Gastroesophageal sphincter (tissue), 4 donors: ENCODE data around the gene TEX38. TPM values are rescaled to one million over a fixed set of nuclear protein-coding genes. Genes with fewer than 3 reads are reported as not detected.
"Not testable (repeated sequence)": the region's sequence is repeated elsewhere in the genome, so short reads cannot be mapped to it uniquely, and the experiment has no call there.

Source experiments
- ATAC-seq: fragments of 150-250 bp; one replicate; pipeline ENCODE4 v1.9.1; 2016; ENCODE audit warnings: mild to moderate bottlenecking, moderate library complexity
- H3K27ac ChIP-seq, 4 donors: fragments of 200-600 bp; sonication (generic) in 3 of 4; 1 replicate in 3 of 4; 2 replicates in 1 of 4; pipeline ENCODE4 v1.5.1; 2016 to 2019
- H3K27me3 ChIP-seq: fragments of 200-600 bp; sonication (generic); one replicate; pipeline ENCODE4 v1.5.1; 2019
- H3K36me3 ChIP-seq, 2 donors: fragments of 200-600 bp; sonication (generic); one replicate each; pipeline ENCODE4 v1.5.1; 2019; ENCODE audit warnings: control low read depth in 1 of 2
- H3K4me1 ChIP-seq, 3 donors: fragments of 200-600 bp; sonication (generic); 1 replicate in 2 of 3; 2 replicates in 1 of 3; pipeline ENCODE4 v1.5.1; 2016 to 2019; ENCODE audit warnings: control low read depth in 2 of 3
- H3K4me3 ChIP-seq, 2 donors: fragments of 200-600 bp; sonication (generic); one replicate each; pipeline ENCODE4 v1.5.1; 2019; ENCODE audit warnings: mild to moderate bottlenecking in 1 of 2, moderate library complexity in 1 of 2
- H3K9me3 ChIP-seq, 3 donors: fragments of 200-600 bp; sonication (generic); one replicate each; pipeline ENCODE4 v1.5.1; 2017 to 2019; ENCODE audit warnings: control low read depth in 2 of 3
- EP300 ChIP-seq: sonication (generic); formaldehyde crosslinking; IDR thresholded peaks from one replicate; pipeline ENCODE4 v1.6.1; 2017; ENCODE audit warnings: antibody characterized with exemption, mild to moderate bottlenecking
- POLR2A ChIP-seq, 2 donors: fragments of 450-650 bp; IDR thresholded peaks; one replicate each; pipeline ENCODE4 v1.6.1; 2017; ENCODE audit warnings: antibody characterized with exemption in 2 of 2, mild to moderate bottlenecking in 2 of 2, moderate library complexity in 1 of 2
- POLR2AphosphoS5 ChIP-seq: sonication (generic); formaldehyde crosslinking; IDR thresholded peaks from one replicate; pipeline ENCODE4 v1.6.1; 2017; ENCODE audit warnings: antibody characterized with exemption
- WGBS, 2 donors: methylation state at CpG; one replicate each; pipeline ENCODE4 v1.1.5; 2018; ENCODE audit warnings: low coverage in 1 of 2; 5-methylcytosine and 5-hydroxymethylcytosine counted together
- total RNA-seq, 4 donors: library from RNA; depleted of rRNA; stranded (reverse); fragments of >200 nt; gene quantifications; one replicate each; pipeline ENCODE4 v1.1.0, GENCODE V29; 2016
- TF ChIP-seq, protein P1 (sequence below), 4 experiments: fragments of 200-600 bp in 2 of 4; fragments of 450-650 bp in 2 of 4; sonication (generic) in 1 of 4; IDR thresholded peaks; one replicate each; pipeline ENCODE4 v1.5.1; 2017 to 2019; ENCODE audit warnings: antibody characterized with exemption in 4 of 4, mild to moderate bottlenecking in 2 of 4, moderate library complexity in 2 of 4

TEX38 gene
- total RNA-seq, 4 donors from 2014 or later: 1.7 TPM; not detected in 3

DNA sequence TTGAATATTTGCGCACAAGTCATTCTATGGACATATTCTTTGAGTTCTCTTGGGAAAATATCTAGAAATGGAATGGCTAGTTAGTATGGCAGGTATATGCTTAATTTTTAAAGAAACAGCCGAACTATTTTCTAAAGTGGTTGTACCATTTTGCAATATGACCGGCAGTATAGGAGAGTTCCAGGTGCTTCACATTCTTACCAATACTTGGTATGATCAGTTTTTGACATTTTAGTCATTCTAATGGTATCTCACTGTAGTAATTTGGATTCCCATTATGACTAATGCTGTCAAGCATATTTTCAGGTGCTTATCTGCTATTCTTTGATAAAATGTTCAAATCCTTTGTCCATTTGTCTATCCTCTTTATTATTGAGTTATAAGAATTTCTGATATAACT lies 24.0 kb upstream of the TEX38 start:
- Histone ChIP-seq H3K4me3 (no peak overlapping the region), H3K36me3 (peaks cover 0 to 64% of the 10 kb centered on the region in 2 donors), H3K9me3 (peaks cover 0 to 12% (median 0%) of the 10 kb centered on the region in 3 donors), H3K27ac (no peak overlapping the region), H3K27me3 (no peaks in the 10 kb centered on the region), H3K4me1 (peaks cover 4 to 35% (median 5%) of the 10 kb centered on the region in 3 donors)
- 97 to 100% methylated on average over 2 to 3 of the region's 3 CpGs for WGBS, 2 donors
- ATAC-seq: no peak
- TF ChIP-seq, protein P1, sequence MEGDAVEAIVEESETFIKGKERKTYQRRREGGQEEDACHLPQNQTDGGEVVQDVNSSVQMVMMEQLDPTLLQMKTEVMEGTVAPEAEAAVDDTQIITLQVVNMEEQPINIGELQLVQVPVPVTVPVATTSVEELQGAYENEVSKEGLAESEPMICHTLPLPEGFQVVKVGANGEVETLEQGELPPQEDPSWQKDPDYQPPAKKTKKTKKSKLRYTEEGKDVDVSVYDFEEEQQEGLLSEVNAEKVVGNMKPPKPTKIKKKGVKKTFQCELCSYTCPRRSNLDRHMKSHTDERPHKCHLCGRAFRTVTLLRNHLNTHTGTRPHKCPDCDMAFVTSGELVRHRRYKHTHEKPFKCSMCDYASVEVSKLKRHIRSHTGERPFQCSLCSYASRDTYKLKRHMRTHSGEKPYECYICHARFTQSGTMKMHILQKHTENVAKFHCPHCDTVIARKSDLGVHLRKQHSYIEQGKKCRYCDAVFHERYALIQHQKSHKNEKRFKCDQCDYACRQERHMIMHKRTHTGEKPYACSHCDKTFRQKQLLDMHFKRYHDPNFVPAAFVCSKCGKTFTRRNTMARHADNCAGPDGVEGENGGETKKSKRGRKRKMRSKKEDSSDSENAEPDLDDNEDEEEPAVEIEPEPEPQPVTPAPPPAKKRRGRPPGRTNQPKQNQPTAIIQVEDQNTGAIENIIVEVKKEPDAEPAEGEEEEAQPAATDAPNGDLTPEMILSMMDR (IDR thresholded peaks at IDR 0.05): no peak
- TF ChIP-seq POLR2AphosphoS5 (no peak), POLR2A (IDR thresholded peaks at IDR 0.05) (no peak), EP300 (no peak)

DNA sequence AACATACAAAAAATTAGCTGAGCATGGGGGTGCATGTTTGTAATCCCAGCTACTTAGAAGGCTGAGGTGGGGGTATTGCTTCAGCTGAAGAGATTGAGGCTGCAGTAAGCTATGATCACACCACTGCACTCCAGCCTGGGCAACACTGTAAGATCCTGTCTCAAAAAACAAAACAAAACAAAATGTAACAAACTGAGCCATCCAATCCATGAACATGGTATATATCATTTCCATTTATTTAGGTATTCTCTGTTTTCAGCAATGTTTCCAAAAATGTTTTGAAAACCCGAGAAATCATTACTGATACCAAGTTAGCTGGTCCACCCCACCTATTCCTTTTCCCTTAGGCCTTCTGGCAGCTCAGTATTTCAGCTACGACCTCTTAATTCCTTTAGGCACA lies 21.9 kb upstream of the TEX38 start:
- Histone ChIP-seq H3K9me3 (peaks cover 0 to 12% (median 0%) of the 10 kb centered on the region in 3 donors), H3K27me3 (no peaks in the 10 kb centered on the region), H3K36me3 (peaks cover 0 to 65% of the 10 kb centered on the region in 2 donors), H3K4me3 (no peak overlapping the region), H3K27ac (no peak overlapping the region), H3K4me1 (peaks cover 0 to 32% (median 5%) of the 10 kb centered on the region in 3 donors)
- TF ChIP-seq, protein P1 (IDR thresholded peaks at IDR 0.05): no peak
- TF ChIP-seq POLR2AphosphoS5 (no peak), POLR2A (IDR thresholded peaks at IDR 0.05) (no peak), EP300 (no peak)
- 100% methylated on average over 1 to 2 of the region's 2 CpGs for WGBS, 2 donors
- ATAC-seq: no peak

DNA sequence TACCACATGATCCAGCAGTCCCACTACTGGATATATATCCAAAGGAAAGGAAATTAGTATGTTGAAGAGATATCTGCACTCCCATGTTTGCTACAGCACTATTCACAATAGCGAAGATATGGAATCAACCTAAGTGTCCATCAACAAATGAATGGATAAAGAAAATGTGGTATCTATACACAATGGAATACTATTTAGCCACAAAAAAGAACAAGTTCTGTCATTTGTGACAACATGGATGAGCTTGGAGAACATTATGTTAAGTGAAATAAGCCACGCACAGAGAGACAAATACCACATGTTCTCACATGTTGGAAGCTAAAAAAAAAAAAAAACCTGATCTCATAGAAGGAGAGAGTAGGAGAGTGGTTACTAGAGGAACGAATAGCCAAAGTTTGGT lies 21.2 kb upstream of the TEX38 start:
- Histone ChIP-seq H3K9me3 (peaks cover 0 to 12% (median 0%) of the 10 kb centered on the region in 3 donors), H3K27ac (no peak overlapping the region), H3K4me3 (no peak overlapping the region), H3K36me3 (peaks cover 0 to 69% of the 10 kb centered on the region in 2 donors), H3K4me1 (peaks cover 0 to 25% (median 5%) of the 10 kb centered on the region in 3 donors), H3K27me3 (no peaks in the 10 kb centered on the region)
- WGBS, 2 donors: 95 to 100% methylated on average over 1 to 3 of the region's 3 CpGs
- ATAC-seq: no peak
- TF ChIP-seq EP300: no peak
- no peak for TF ChIP-seq POLR2AphosphoS5
- TF ChIP-seq, protein P1 (IDR thresholded peaks at IDR 0.05): no peak
- TF ChIP-seq POLR2A (IDR thresholded peaks at IDR 0.05): no peak

DNA sequence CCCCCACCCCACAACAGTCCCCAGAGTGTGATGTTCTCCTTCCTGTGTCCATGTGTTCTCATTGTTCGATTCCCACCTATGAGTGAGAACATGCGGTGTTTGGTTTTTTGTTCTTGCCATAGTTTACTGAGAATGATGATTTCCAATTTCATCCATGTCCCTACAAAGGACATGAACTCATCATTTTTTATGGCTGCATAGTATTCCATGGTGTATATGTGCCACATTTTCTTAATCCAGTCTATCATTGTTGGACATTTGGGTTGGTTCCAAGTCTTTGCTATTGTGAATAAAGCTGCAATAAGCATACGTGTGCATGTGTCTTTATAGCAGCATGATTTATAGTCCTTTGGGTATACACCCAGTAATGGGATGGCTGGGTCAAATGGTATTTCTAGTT lies 20.5 kb upstream of the TEX38 start:
- WGBS, 2 donors: no CpG with 5 or more reads among the region's 3 CpGs
- Histone ChIP-seq H3K36me3 (peaks cover 0 to 75% of the 10 kb centered on the region in 2 donors), H3K9me3 (peaks cover 0 to 12% (median 0%) of the 10 kb centered on the region in 3 donors), H3K4me1 (peaks cover 4 to 27% (median 5%) of the 10 kb centered on the region in 3 donors)
- not testable (repeated sequence) for ATAC-seq, H3K4me3 ChIP-seq, H3K27ac ChIP-seq, H3K27me3 ChIP-seq

DNA sequence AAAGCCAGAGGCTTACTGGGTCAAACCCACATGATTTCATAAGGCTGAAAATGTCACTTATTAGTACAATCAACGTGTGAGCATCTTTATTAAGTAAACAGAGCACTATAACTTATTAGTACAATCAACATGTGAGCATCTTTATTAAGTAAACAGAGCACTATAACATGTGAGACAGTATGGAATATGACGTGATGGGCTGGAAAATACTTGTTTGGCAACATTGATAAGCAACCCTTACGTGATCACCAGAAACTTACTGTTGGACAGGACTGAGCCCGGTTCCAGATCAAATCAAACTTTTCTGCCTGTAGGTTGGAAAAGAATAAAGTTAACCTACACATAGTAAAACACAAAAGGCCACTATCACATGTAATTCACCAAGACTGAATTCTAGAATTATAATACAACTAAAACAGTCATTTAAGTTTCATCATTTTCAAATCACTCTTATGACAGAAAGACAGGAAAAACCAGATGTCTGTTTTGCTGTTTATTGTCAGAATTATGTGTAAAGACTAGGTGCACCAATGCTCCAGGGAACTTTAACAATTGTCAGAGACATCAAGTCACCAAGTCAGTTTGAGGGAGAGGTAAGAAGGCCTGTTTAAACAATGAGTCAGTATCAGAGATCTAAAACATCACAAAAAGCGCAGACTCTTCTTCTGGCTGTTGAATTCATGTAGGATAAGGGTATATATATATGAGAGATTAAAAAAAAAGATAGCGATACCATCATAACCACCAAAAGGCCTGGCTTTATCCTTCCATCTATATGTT lies 19.1 kb upstream of the TEX38 start:
- TF ChIP-seq POLR2AphosphoS5 (no peak), POLR2A (IDR thresholded peaks at IDR 0.05) (no peak), EP300 (no peak)
- TF ChIP-seq, protein P1 (IDR thresholded peaks at IDR 0.05): no peak
- H3K9me3 ChIP-seq: peaks cover 0 to 12% (median 0%) of the 10 kb centered on the region in 3 donors
- no peaks in the 10 kb centered on the region for H3K27me3 ChIP-seq
- H3K4me1 ChIP-seq: peaks cover 4 to 29% (median 9%) of the 10 kb centered on the region in 3 donors
- WGBS, 2 donors: 68 to 70% methylated on average over 6 of the region's 6 CpGs
- peaks cover 0 to 82% of the 10 kb centered on the region in 2 donors for H3K36me3 ChIP-seq
- no peak overlapping the region for H3K4me3 ChIP-seq
- no peak for ATAC-seq
- H3K27ac ChIP-seq: peak overlapping the region in 3 of 4 donors; percentile 41 to 73 (median 67)
